K562 (cell line): Measurements from ENCODE around the gene TEX30. TPM values are rescaled to one million over a fixed set of nuclear protein-coding genes. Genes with fewer than 3 reads are reported as not detected.

Experiments
- ATAC-seq: fragments of 200-7000 bp; cut with Tn5 transposase; 3 replicates; pipeline ENCODE4 v1.9.1; 2020; ENCODE audit warnings: moderate library complexity
- BruUV-seq: library from RNA; stranded (reverse); fragments of 400-500 nt; replicated peaks from 2 replicates; lab custom pipeline; 2021; lab: Mats Ljungman, UMichigan
- CTCF ChIA-PET: fragments of 300-600 bp; formaldehyde crosslinking; extraction: SDS; loops from one replicate; lab custom pipeline; 2021; ENCODE audit warnings: low intra/inter-chr PET ratio; lab: Yijun Ruan, JAX
- POLR2A ChIA-PET: fragments of 300-600, 350-650 bp; sonication (Branson Sonifier 250); formaldehyde crosslinking; extraction: SDS; loops from one replicate; lab custom pipeline; 2021; ENCODE audit warnings: antibody characterized with exemption, inconsistent platforms; lab: Yijun Ruan, JAX
- DNase-seq, 4 experiments: peaks; one replicate each; pipeline versions ENCODE4 v3.0.0 to v3.0.0-alpha.2; 2011 to 2018; ENCODE audit warnings: low spot score in 3 of 4, mixed read lengths in 3 of 4; ENCODE audit errors: extremely low read depth in 1 of 4
- FAIRE-seq: peaks from 2 replicates; lab custom pipeline; 2011; peaks lifted over from hg19 to GRCh38; lab: Jason Lieb, UNC
- H2AFZ ChIP-seq: 2 replicates; pipeline ENCODE4 v1.6.0; 2011; ENCODE audit warnings: low read depth, low read length, control low read depth, inconsistent platforms
- H3K27ac ChIP-seq: fragments of 200-600 bp; 3 replicates; pipeline ENCODE4 v1.8.0; 2011; ENCODE audit warnings: low read depth, mild to moderate bottlenecking, control low read depth, inconsistent platforms, low read length, moderate library complexity, mixed read lengths; ENCODE audit errors: extremely low read depth
- H3K27me3 ChIP-seq, 2 experiments: fragments of 300-600 bp in 1 of 2; 2 replicates in 1 of 2; 3 replicates in 1 of 2; pipeline versions ENCODE4 v1.6.0 to v1.8.0; 2011; ENCODE audit warnings: inconsistent platforms in 2 of 2, low read length in 2 of 2, mild to moderate bottlenecking in 1 of 2, mixed read lengths in 1 of 2, moderate library complexity in 1 of 2; ENCODE audit not compliant: control insufficient read depth in 2 of 2, insufficient read depth in 2 of 2
- H3K36me3 ChIP-seq: fragments of 300-600 bp; 3 replicates; pipeline ENCODE4 v1.8.0; 2011; ENCODE audit warnings: mild to moderate bottlenecking, low read length, inconsistent platforms; ENCODE audit not compliant: control insufficient read depth, insufficient read depth
- H3K4me1 ChIP-seq, 2 experiments: fragments of 200-600 bp in 1 of 2; replicated peaks in 1 of 2; 2 replicates in 1 of 2; 3 replicates in 1 of 2; pipeline versions ENCODE4 v1.5.1 to v1.8.0; 2011; ENCODE audit warnings: inconsistent platforms in 2 of 2, low read length in 2 of 2, mild to moderate bottlenecking in 1 of 2, mixed read lengths in 1 of 2, moderate library complexity in 1 of 2; ENCODE audit not compliant: control insufficient read depth in 2 of 2, insufficient read depth in 2 of 2
- H3K4me2 ChIP-seq: 2 replicates; pipeline ENCODE4 v1.6.1; 2011; ENCODE audit warnings: low read length, control low read depth, inconsistent platforms, mixed read lengths; ENCODE audit not compliant: insufficient read depth
- H3K4me3 ChIP-seq: fragments of 200-600 bp; sonication (generic), shearing (Covaris generic); 2 replicates; pipeline ENCODE4 v1.5.1; 2016; ENCODE audit warnings: control low read depth, inconsistent platforms
- H3K79me2 ChIP-seq: fragments of 200-600 bp; 3 replicates; pipeline ENCODE4 v1.8.0; 2011; ENCODE audit warnings: low read length, inconsistent platforms; ENCODE audit not compliant: control insufficient read depth, insufficient read depth
- H3K9ac ChIP-seq, 2 experiments: 2 replicates each; pipeline versions ENCODE4 v1.6.0 to v1.6.1; 2011; ENCODE audit warnings: low read depth in 2 of 2, low read length in 2 of 2, control low read depth in 1 of 2, inconsistent platforms in 1 of 2, mild to moderate bottlenecking in 1 of 2, mixed read lengths in 1 of 2; ENCODE audit not compliant: insufficient read depth in 1 of 2
- H3K9me1 ChIP-seq: one replicate; pipeline ENCODE4 v1.6.0; 2011; ENCODE audit warnings: inconsistent platforms, mild to moderate bottlenecking, low read length, moderate library complexity; ENCODE audit not compliant: control insufficient read depth, insufficient read depth
- H3K9me3 ChIP-seq: replicated peaks from 2 replicates; pipeline ENCODE4 v1.5.1; 2011; ENCODE audit warnings: low read depth, low read length, inconsistent platforms; ENCODE audit not compliant: control insufficient read depth, insufficient read depth
- H4K20me1 ChIP-seq: replicated peaks from 2 replicates; pipeline ENCODE4 v1.6.1; 2011; ENCODE audit warnings: low read length, inconsistent platforms, mixed read lengths; ENCODE audit not compliant: control insufficient read depth, insufficient read depth
- KAT2B ChIP-seq: IDR thresholded peaks from one replicate; pipeline ENCODE4 v1.6.1; 2012; ENCODE audit warnings: low read depth, mild to moderate bottlenecking, control low read depth, inconsistent platforms, low read length, moderate library complexity
- POLR2A ChIP-seq: fragments of 450-650 bp; conservative IDR thresholded peaks from 2 replicates; pipeline ENCODE4 v1.6.1; 2016
- RAD21 ChIP-seq, 2 experiments: fragments of 250-450 bp in 1 of 2; fragments of 450-650 bp in 1 of 2; sonication (Bioruptor Pico) in 1 of 2; formaldehyde crosslinking in 1 of 2; IDR thresholded peaks in 1 of 2; conservative IDR thresholded peaks in 1 of 2; 2 replicates each; pipeline versions ENCODE4 v1.4.0 to v1.8.0; 2020 to 2022; ENCODE audit warnings: mild to moderate bottlenecking in 2 of 2, moderate library complexity in 1 of 2
- RFX7 ChIP-seq: fragments of 250-450 bp; sonication (Bioruptor Pico); IDR thresholded peaks from 2 replicates; pipeline ENCODE4 v1.5.1; 2021; ENCODE audit warnings: mild to moderate bottlenecking
- SMARCE1 ChIP-seq: fragments of 450-650 bp; IDR thresholded peaks from 2 replicates; pipeline ENCODE4 v1.7.1; 2016; ENCODE audit warnings: mild to moderate bottlenecking
- ZNF644 ChIP-seq: fragments of 200-800 bp; sonication (Bioruptor generic); IDR thresholded peaks from 2 replicates; pipeline ENCODE4 v1.6.1; 2016; ENCODE audit warnings: low read depth, missing genetic modification characterization, missing compliant biosample characterization
- WGBS: fragments of 100-300 bp; shearing (Covaris generic); methylation state at CpG from one replicate; pipeline ENCODE4 v1.1.6; 2016; ENCODE audit warnings: low coverage, mixed read lengths; ENCODE audit not compliant: insufficient coverage; ENCODE audit errors: missing lambda C conversion rate; 5-methylcytosine and 5-hydroxymethylcytosine counted together
- in situ Hi-C: fragments of 300-500 bp; cut with MboI; formaldehyde crosslinking; loops from 4 replicates; pipeline ENCODE4 v1.15.0; 2018; ENCODE audit warnings: inconsistent platforms, mixed read lengths
- intact Hi-C: fragments of 100-400 bp; cut with micrococcal nuclease; formaldehyde crosslinking; loops from 2 replicates; pipeline ENCODE4 v1.14.2; 2022
- polyA plus RNA-seq, 8 experiments: library from polyadenylated mRNA; depleted of rRNA in 4 of 8; stranded (reverse) in 5 of 8; unstranded in 3 of 8; fragments of >200 nt; fragmentation: Nextera tagmentation in 2 of 8; fragmentation: Illumina TruSeq in 1 of 8; extraction: Ambion mirVana in 2 of 8; extraction: Trizol in 1 of 8; gene quantifications; 2 replicates each; pipeline versions ENCODE4 v1.2.1 to v1.2.3, GENCODE V29; 2011 to 2014; ENCODE audit warnings: inconsistent platforms in 1 of 8, missing spikeins in 1 of 8
- total RNA-seq, 7 experiments: library from RNA; depleted of rRNA in 6 of 7; stranded (reverse); fragments of >200 nt in 6 of 7; fragmentation: Illumina TruSeq in 2 of 7; extraction: Trizol in 2 of 7; gene quantifications; 2 replicates each; pipeline versions ENCODE4 v1.2.1 to v1.2.3, GENCODE V29; 2011 to 2021; ENCODE audit warnings: low replicate concordance in 1 of 7
- TF ChIP-seq, protein P1 (sequence below): fragments of 450-650 bp; formaldehyde crosslinking; IDR thresholded peaks from 2 replicates; pipeline ENCODE4 v1.4.0; 2022; ENCODE audit warnings: missing genetic modification characterization
- TF ChIP-seq, protein P2 (sequence below): sonication (generic); formaldehyde crosslinking; IDR thresholded peaks from 2 replicates; pipeline ENCODE4 v1.9.0; 2022; ENCODE audit warnings: mild to moderate bottlenecking, missing genetic modification reagents
- TF ChIP-seq, protein P3 (sequence below), 3 experiments: IDR thresholded peaks in 2 of 3; conservative IDR thresholded peaks in 1 of 3; 2 replicates each; pipeline ENCODE4 v1.5.1; 2011 to 2012; ENCODE audit warnings: low read length in 3 of 3, mild to moderate bottlenecking in 3 of 3, control low read depth in 2 of 3, improper control_type of control experiment in 1 of 3, inconsistent platforms in 1 of 3, low read depth in 1 of 3, mixed read lengths in 1 of 3, moderate library complexity in 1 of 3; ENCODE audit not compliant: insufficient read depth in 2 of 3

The TEX30 gene
- total and polyA plus RNA-seq, 9 of the 15 experiments (the other 6 are each of a cell fraction or from before 2014, with no cell fraction given) = 24.1 to 143 (median 37.3) TPM

DNA sequence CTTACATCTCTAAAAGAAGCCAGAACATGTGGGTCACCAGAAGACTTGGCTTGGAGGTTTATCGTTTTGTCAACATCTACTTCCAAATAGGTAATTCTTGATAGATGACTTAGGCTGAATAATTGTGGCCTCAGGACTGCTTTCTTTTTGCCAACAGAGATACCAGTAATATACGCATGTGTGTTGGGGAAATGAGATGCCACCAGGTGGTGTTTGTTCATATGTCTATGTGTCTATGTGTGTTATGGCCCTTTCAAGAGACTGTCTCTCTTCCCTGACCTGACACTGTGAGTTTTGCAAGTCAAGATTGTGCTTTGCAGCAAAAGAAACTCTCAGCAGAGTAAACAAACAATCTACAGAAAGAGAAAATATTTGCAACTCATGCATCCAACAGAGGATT is 47.2 kb downstream of the TEX30 start:
- FAIRE-seq (peak; percentile 23), ATAC-seq (peak; percentile 66; the same call in 2 of the 3 replicates), DNase-seq (peak in 1 of 4 experiments; percentile 8)
- Histone ChIP-seq H3K4me1 (no peaks in the 10 kb centered on the region), H3K9me3 (no peaks in the 10 kb centered on the region), H3K27ac (no peak overlapping the region), H2AFZ (no peak overlapping the region), H3K79me2 (no peaks in the 10 kb centered on the region), H3K36me3 (no peaks in the 10 kb centered on the region), H3K27me3 (no peaks in the 10 kb centered on the region), H4K20me1 (no peaks in the 10 kb centered on the region), H3K4me2 (no peak overlapping the region), H3K9me1 (no peaks in the 10 kb centered on the region), H3K9ac (no peak overlapping the region), H3K4me3 (no peak overlapping the region)
- ChIA-PET POLR2A (no interaction called here), CTCF (interaction anchor here (2.8 kb wide), 1 partner anchor 146 kb away, joined by 10 read pairs; no protein-coding TSS in a partner anchor)
- in situ Hi-C loops = no loop called here
- intact Hi-C loops = loop anchor here (2.0 kb wide), 1 partner anchor 42 kb away; no protein-coding TSS in a partner anchor
- WGBS = 6% methylated on average over 2 of the region's 2 CpGs
- TF ChIP-seq SMARCE1 (no peak), ZNF644 (tag) (no peak), POLR2A (no peak), RFX7 (CRISPR knock-in tag) (no peak), RAD21 (CRISPR knock-in tag; conservative IDR thresholded peaks at IDR 0.05 in 1 of 2, IDR thresholded peaks at IDR 0.05 in 1 of 2) (peak; percentile 11 to 32; a peak in 1 of 4 replicates), KAT2B (no peak)
- TF ChIP-seq, protein P1, sequence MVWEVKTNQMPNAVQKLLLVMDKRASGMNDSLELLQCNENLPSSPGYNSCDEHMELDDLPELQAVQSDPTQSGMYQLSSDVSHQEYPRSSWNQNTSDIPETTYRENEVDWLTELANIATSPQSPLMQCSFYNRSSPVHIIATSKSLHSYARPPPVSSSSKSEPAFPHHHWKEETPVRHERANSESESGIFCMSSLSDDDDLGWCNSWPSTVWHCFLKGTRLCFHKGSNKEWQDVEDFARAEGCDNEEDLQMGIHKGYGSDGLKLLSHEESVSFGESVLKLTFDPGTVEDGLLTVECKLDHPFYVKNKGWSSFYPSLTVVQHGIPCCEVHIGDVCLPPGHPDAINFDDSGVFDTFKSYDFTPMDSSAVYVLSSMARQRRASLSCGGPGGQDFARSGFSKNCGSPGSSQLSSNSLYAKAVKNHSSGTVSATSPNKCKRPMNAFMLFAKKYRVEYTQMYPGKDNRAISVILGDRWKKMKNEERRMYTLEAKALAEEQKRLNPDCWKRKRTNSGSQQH = no peak
- TF ChIP-seq, protein P2, sequence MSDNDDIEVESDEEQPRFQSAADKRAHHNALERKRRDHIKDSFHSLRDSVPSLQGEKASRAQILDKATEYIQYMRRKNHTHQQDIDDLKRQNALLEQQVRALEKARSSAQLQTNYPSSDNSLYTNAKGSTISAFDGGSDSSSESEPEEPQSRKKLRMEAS (CRISPR knock-in tag) = no peak
- TF ChIP-seq, protein P3, sequence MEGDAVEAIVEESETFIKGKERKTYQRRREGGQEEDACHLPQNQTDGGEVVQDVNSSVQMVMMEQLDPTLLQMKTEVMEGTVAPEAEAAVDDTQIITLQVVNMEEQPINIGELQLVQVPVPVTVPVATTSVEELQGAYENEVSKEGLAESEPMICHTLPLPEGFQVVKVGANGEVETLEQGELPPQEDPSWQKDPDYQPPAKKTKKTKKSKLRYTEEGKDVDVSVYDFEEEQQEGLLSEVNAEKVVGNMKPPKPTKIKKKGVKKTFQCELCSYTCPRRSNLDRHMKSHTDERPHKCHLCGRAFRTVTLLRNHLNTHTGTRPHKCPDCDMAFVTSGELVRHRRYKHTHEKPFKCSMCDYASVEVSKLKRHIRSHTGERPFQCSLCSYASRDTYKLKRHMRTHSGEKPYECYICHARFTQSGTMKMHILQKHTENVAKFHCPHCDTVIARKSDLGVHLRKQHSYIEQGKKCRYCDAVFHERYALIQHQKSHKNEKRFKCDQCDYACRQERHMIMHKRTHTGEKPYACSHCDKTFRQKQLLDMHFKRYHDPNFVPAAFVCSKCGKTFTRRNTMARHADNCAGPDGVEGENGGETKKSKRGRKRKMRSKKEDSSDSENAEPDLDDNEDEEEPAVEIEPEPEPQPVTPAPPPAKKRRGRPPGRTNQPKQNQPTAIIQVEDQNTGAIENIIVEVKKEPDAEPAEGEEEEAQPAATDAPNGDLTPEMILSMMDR (IDR thresholded peaks at IDR 0.05 in 2 of 3, conservative IDR thresholded peaks at IDR 0.05 in 1 of 3; ENCODE audit: insufficient read depth in 2 of 3, low read depth in 1 of 3, low read length in 3 of 3) = peak in 1 of 3 experiments; percentile 19; a peak in 1 of 6 replicates
- BruUV-seq = no TSS peak
